ENCODE data around the gene FAM171A1.

- TF ChIP-seq POLR2AphosphoS5 (IDR thresholded peaks at IDR 0.05; ENCODE audit: low read depth, low read length): no peak
- no peak for TF ChIP-seq POLR2A (IDR thresholded peaks at IDR 0.05; ENCODE audit: low read depth, low read length)
- no peak for TF ChIP-seq TAF1 (IDR thresholded peaks at IDR 0.05; ENCODE audit: low read depth, low read length)
- TF ChIP-seq SPI1 (IDR thresholded peaks at IDR 0.05; ENCODE audit: low read depth, low read length): no peak
Measured at GRCh38 chr10:15367296-15368085, 3.6 kb downstream of the FAM171A1 start.

Measured in GM12891 (cell line).